ENCODE measurements around the gene TCF7L2.

Gene TCF7L2

DNA sequence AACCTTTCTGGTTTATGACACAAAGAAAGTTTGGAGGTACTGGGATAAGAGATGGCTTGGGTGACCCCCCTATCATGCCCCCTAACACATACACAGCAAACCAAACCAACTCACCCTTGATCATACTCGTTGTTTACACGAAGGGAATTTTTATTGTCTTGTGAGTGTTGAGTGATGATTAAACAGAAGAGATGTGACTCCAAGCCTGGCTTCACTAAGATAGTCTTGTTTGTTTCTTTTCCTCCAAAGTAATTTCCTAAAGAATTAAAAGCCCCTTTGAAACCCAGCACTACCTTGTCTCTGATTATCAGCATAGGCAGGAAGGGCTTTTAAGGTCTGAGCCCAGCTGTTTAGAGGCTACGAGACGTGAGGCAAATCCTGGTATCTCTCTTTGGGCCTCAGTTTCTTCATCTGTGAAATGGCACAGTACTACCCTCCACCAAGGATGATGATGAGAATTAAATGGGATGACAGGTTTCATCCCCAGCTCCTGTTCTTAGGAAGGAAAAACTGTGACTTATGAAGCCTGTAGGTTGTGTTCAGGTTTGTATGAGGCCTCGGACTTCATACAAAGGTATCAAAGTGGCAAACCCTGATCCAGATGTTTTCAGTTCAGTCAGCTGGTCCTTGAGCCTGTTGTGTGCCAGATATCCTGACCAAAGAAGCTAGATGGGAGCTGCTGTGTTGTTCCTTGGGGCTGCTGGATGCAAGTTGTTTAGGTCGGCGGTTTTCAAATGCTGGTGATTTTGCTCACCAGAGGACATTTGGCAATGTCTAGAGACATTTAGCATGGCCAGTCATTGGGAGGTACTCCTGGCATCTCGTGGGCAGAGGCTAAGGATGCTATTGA is 51.8 kb downstream of the TCF7L2 start:
- Mint-ChIP-seq H3K36me3 (ENCODE audit: insufficient read depth) (peaks cover 12% of the 10 kb centered on the region), H3K27me3 (peaks cover 0 to 9% of the 10 kb centered on the region in 2 donors), H3K4me1 (ENCODE audit: low read depth in 2 of 2) (peaks cover 23 to 24% of the 10 kb centered on the region in 2 donors), H3K9me3 (no peaks in the 10 kb centered on the region), H3K4me3 (no peak overlapping the region), H3K27ac (no peak overlapping the region)
- DNase-seq (no peak), ATAC-seq (replicated peaks) (no peak)

DNA sequence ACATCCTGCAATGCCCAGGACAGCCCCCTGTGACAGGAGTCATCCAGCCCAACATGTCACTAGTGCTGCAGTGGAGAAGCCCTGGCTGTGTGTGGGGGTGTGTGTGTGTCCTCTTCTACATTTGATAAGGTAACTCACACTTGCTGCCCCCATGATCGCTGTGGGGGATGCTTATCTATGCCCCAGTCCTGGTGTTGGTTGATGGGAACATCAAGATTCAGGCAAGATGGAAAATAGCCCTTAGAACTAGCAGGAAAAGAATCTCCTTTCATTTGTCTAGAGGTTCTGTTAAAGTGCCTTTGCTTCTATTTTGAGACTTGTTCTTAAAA is 52.4 kb downstream of the TCF7L2 start:
- peaks cover 29 to 30% of the 10 kb centered on the region in 2 donors for H3K4me1 Mint-ChIP-seq (ENCODE audit: low read depth in 2 of 2)
- H3K36me3 Mint-ChIP-seq (ENCODE audit: insufficient read depth), result peaks cover 12% of the 10 kb centered on the region
- DNase-seq (no peak), ATAC-seq (replicated peaks) (no peak)
- no peak overlapping the region for H3K27ac Mint-ChIP-seq
- no peaks in the 10 kb centered on the region for H3K9me3 Mint-ChIP-seq
- peaks cover 0 to 11% of the 10 kb centered on the region in 2 donors for H3K27me3 Mint-ChIP-seq
- H3K4me3 Mint-ChIP-seq, result no peak overlapping the region

DNA sequence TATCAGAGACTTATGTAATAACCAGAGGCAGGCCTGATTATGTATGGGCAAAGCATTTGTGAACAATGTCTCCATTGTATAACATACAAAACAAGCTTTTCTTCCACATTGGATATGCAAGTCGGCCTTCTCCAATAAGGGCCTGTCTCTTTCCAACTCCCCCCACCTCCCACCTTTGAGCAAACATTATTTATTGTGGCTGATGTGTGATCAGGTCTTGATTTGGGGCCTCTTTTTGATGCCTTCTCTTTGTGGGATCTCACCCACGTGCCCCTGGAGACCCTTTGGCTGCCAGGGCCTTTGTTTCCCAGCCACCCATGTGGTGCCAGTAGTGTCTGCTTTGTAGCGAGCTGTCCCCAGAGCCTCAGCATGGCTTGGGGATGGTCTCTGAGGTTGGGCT is 53.0 kb downstream of the TCF7L2 start:
- peaks cover 35 to 36% of the 10 kb centered on the region in 2 donors for H3K4me1 Mint-ChIP-seq (ENCODE audit: low read depth in 2 of 2)
- no peaks in the 10 kb centered on the region for H3K9me3 Mint-ChIP-seq
- peaks cover 12% of the 10 kb centered on the region for H3K36me3 Mint-ChIP-seq (ENCODE audit: insufficient read depth)
- DNase-seq (no peak), ATAC-seq (replicated peaks) (no peak)
- H3K27ac Mint-ChIP-seq, result no peak overlapping the region
- peaks cover 0 to 11% of the 10 kb centered on the region in 2 donors for H3K27me3 Mint-ChIP-seq
- H3K4me3 Mint-ChIP-seq, result no peak overlapping the region

DNA sequence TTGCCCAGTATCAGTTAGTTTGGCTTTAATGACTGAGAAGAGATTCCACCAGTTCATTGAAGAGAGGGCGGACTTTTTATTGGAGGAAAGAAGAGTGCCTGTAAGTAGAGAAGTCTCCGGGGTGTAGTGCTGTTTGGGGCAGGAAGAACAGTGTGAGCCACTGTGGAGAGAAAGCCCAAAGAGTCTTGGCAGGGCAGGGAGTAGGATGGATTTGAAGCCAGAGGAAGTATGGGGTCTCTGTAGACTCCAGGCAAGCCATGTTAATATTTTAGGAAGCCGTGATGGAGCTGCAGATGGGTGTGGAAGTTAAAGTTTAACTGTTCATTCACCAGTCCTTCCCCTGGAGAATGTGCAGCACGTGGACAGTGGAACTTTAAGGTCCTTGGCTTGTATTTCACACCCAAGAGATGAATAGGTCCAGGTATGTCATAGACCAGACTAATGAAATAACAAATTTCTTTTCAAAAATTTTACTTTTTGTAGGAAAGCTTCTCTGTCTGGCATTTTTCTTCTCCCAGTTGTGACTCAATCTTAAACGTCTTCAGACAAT is 54.1 kb downstream of the TCF7L2 start:
- Mint-ChIP-seq H3K36me3 (ENCODE audit: insufficient read depth) (peaks cover 17% of the 10 kb centered on the region), H3K4me3 (no peak overlapping the region), H3K9me3 (no peaks in the 10 kb centered on the region), H3K27ac (no peak overlapping the region), H3K27me3 (peaks cover 4 to 13% of the 10 kb centered on the region in 2 donors), H3K4me1 (ENCODE audit: low read depth in 2 of 2) (peaks cover 41% of the 10 kb centered on the region in 2 donors)
- DNase-seq (no peak), ATAC-seq (replicated peaks) (no peak)

DNA sequence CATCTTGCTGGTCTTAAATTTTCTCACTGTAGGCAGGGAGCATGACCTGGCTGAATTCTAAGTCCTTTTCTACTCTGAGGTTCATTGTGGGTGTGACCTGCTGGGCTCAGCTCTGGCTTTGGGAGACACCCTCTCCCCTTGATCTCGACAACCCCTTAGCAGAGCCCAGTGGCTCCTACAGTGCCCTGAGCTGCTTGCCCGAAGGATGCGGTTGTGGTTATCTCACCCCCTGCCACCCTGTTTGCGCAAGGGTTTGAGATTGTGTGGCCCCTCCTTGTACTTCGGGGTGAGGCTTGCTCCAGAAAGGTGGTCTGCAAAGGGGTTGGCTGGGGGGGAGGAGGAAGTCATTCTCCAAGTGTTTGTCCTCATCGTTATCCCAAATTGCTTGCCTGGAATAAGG is 55.3 kb downstream of the TCF7L2 start:
- Mint-ChIP-seq H3K4me3 (peak overlapping the region; percentile 45 to 61), H3K4me1 (ENCODE audit: low read depth in 2 of 2) (peaks cover 41 to 43% of the 10 kb centered on the region in 2 donors), H3K27me3 (peaks cover 10 to 18% of the 10 kb centered on the region in 2 donors), H3K9me3 (no peaks in the 10 kb centered on the region), H3K27ac (peak overlapping the region in 1 of 2 donors; percentile 26), H3K36me3 (ENCODE audit: insufficient read depth) (peaks cover 17% of the 10 kb centered on the region)
- ATAC-seq (replicated peaks) (peak; percentile 67), DNase-seq (peak; percentile 12 to 36 (median 32))

DNA sequence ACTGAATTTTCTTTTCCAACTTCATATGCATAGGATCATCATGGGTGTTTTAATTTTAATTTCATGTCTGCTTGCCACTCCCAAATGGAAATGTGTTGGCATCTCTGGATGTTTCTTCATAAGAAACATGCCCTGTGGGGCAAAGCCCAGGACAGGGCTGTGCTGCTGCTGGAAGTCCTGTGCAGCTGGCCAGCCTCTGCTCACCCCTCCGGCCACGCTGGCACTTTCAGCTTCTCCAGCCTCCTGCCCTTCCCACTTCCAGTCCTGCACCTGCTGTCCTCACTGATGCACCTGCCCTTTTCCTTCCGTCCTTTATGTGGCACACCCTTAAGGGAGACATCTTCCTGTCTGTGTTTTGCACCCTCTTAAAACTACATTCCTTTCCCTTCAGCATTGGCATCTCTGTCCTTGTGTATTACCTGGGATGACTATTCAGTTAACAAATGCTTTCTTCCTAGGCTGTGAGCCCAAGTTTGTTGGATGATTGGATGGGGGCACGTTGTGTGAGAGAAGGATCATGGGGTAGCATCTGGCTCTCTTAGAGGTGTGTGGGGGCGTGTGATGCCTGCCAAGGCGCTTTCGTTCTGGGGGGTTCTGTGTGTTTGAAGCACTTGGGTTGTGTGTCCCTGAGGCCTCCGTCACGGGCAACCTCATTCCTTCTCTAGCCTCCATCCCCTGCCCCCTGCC is 56.8 kb downstream of the TCF7L2 start:
- H3K27ac Mint-ChIP-seq, result peak overlapping the region; percentile 78 to 79
- H3K4me1 Mint-ChIP-seq (ENCODE audit: low read depth in 2 of 2), result peaks cover 43 to 44% of the 10 kb centered on the region in 2 donors
- ATAC-seq (replicated peaks) (peak; percentile 30), DNase-seq (no peak)
- no peaks in the 10 kb centered on the region for H3K9me3 Mint-ChIP-seq
- H3K27me3 Mint-ChIP-seq, result peaks cover 10 to 18% of the 10 kb centered on the region in 2 donors
- peaks cover 17% of the 10 kb centered on the region for H3K36me3 Mint-ChIP-seq (ENCODE audit: insufficient read depth)
- H3K4me3 Mint-ChIP-seq, result peak overlapping the region; percentile 69 to 72

DNA sequence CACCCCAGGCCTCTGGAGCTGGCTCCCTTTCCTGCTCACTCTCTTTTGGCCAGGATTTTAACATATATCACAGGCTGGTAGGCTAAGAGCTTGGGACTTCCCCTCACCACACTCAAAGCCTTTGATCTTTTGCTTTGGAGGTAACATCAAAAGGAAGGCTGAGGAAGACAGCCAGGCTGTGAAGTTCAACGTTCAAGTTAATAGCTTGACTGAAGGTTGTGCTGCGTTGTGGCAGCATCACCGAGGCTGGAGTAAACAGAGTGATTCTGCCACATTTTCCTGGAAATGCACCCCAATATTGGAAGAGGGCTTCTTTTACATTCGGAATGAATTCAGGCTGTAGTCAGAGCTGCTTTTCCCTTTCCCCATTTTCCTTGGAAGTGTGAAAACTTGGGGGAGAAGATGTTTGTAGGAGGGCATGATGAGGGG is 57.3 kb downstream of the TCF7L2 start:
- Mint-ChIP-seq H3K9me3 (no peaks in the 10 kb centered on the region), H3K27me3 (peaks cover 10 to 18% of the 10 kb centered on the region in 2 donors), H3K36me3 (ENCODE audit: insufficient read depth) (peaks cover 17% of the 10 kb centered on the region), H3K4me1 (ENCODE audit: low read depth in 2 of 2) (peaks cover 44 to 46% of the 10 kb centered on the region in 2 donors), H3K27ac (peak overlapping the region; percentile 78 to 79), H3K4me3 (peak overlapping the region; percentile 69 to 72)
- ATAC-seq (replicated peaks) (peak; percentile 82), DNase-seq (peak; percentile 30 to 44 (median 35))

DNA sequence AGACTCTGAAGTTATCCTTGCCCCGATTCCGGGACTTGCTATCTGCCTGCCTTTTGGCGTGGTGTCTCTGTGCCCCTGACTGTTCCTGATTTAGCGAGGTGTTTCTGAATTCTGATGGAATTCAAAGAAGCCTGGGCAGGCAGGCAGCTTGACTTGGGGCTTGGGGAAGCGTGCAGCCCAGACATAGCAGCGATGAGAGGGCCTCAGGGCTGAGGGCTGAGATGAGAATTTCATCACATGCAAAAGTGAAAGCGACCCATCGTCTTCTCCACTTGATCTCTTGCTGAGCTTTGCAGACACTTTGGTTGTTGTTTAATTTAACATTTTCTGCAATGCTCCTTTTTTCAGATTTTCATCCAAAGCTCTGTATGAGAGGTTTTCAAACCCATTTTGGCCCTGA is 57.8 kb downstream of the TCF7L2 start:
- DNase-seq (no peak), ATAC-seq (replicated peaks) (peak; percentile 23)
- Mint-ChIP-seq H3K4me1 (ENCODE audit: low read depth in 2 of 2) (peaks cover 44 to 46% of the 10 kb centered on the region in 2 donors), H3K36me3 (ENCODE audit: insufficient read depth) (peaks cover 17% of the 10 kb centered on the region), H3K27me3 (peaks cover 10 to 18% of the 10 kb centered on the region in 2 donors), H3K27ac (peak overlapping the region; percentile 78 to 79), H3K9me3 (no peaks in the 10 kb centered on the region), H3K4me3 (peak overlapping the region; percentile 69 to 72)

DNA sequence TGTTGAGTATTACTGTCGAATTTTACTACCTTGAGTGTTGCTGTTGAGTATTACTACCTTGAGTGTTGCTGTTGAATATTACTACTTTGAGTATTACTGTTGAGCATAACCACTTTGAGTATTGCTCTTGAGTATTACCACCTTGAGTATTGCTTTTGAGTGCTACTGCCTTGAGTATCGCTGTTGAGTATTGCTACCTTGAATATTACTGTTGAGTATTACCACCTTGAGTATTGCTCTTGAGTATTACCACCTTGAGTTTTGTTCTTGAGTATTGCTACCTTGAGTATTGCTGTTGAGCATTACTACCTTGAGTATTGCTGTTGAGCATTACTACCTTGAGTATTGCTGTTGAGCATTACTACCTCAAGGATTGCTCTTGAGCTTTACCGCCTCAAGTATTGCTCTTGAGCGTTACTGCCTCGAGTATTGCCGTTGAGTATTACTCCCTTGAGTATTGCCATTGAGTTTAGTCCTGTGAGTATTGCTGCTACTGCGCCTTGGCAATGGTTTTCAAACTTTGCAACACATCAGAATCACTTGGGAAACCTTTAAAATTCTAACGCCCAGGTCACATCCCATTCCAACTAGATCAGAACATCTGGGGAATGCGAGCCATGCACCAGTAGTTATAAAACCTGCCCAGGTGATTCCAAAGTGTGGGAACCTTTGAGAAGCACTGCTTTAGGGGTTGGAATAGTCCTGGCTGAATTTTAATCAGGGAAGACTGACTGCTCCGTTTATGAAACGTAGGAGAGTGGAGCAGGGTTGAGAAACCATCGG is 61.7 kb downstream of the TCF7L2 start:
- H3K4me1 Mint-ChIP-seq (ENCODE audit: low read depth in 2 of 2), result peaks cover 22 to 23% of the 10 kb centered on the region in 2 donors
- no peak overlapping the region for H3K4me3 Mint-ChIP-seq
- H3K9me3 Mint-ChIP-seq, result no peaks in the 10 kb centered on the region
- DNase-seq (no peak), ATAC-seq (replicated peaks) (no peak)
- no peak overlapping the region for H3K27ac Mint-ChIP-seq
- H3K36me3 Mint-ChIP-seq (ENCODE audit: insufficient read depth), result peaks cover 5% of the 10 kb centered on the region
- peaks cover 10% of the 10 kb centered on the region in 2 donors for H3K27me3 Mint-ChIP-seq

DNA sequence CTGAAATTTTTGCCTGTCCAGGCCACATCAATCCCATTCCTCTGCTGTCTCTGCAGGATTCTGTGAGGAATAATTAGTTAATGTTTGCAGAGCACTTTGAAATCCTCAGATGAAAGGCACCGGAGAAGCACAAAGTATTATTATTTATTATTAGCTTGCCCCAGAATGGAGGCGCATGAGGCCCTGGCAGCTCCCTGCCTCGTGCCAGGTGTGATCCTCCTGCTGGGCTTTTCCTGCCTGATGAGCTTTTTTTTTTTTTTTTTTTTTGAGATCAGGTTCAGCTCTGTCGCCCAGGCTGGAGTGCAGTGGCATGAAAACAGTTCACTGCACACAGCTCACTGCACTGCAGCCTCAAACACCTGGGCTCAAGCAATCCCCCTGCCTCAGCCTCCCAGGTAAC is 65.2 kb downstream of the TCF7L2 start:
- peaks cover 3 to 10% of the 10 kb centered on the region in 2 donors for H3K4me1 Mint-ChIP-seq (ENCODE audit: low read depth in 2 of 2)
- no peak overlapping the region for H3K4me3 Mint-ChIP-seq
- DNase-seq (no peak), ATAC-seq (replicated peaks) (no peak)
- H3K9me3 Mint-ChIP-seq, result no peaks in the 10 kb centered on the region
- no peak overlapping the region for H3K27ac Mint-ChIP-seq
- H3K27me3 Mint-ChIP-seq, result no peaks in the 10 kb centered on the region
- H3K36me3 Mint-ChIP-seq (ENCODE audit: insufficient read depth), result no peaks in the 10 kb centered on the region

DNA sequence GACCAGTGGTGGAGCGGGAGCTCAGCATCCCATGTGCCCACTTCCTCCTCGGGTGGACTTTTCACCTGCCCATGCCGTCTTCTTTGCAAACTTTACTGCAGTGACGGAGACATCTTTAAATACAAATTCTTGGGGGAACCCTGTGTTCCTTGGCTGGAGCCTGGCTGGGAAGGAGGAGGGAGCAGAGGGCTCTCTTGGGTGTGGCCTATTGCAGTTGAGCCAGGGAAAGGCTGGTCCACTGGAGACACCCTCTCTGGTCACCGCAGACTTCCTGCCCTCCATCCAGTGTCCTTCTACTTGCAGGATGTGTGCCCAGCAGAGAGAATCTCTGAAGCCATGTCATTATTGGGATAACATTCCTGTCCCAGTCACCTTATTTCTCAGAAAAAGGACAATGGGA is 67.3 kb downstream of the TCF7L2 start:
- H3K4me1 Mint-ChIP-seq (ENCODE audit: low read depth in 2 of 2), result peaks cover under 1 to 8% of the 10 kb centered on the region in 2 donors
- H3K9me3 Mint-ChIP-seq, result no peaks in the 10 kb centered on the region

DNA sequence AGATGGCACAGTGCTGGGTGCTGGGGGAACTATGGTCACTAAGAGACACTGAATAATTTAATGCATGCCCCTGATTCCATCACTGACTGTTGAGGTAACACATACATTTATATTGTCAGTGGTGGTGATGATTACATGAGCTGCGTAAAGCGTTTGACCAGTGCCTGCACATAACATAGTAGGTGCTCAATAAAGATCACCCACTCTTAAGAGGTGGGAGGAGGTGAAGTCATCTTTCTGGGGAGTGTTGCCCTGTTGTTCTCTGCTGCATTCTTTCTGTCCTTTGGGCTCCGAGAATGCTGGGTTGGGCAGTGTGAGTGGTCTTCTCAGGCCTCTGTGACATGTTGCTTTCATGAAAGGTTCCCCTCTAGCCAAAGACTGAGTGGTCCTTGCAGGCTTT is 68.0 kb downstream of the TCF7L2 start:
- peaks cover 0 to 8% of the 10 kb centered on the region in 2 donors for H3K4me1 Mint-ChIP-seq (ENCODE audit: low read depth in 2 of 2)
- no peak overlapping the region for H3K4me3 Mint-ChIP-seq
- H3K27me3 Mint-ChIP-seq, result no peaks in the 10 kb centered on the region
- H3K9me3 Mint-ChIP-seq, result no peaks in the 10 kb centered on the region
- no peak for ATAC-seq (replicated peaks)
- H3K27ac Mint-ChIP-seq, result no peak overlapping the region
- no peak for DNase-seq
- no peaks in the 10 kb centered on the region for H3K36me3 Mint-ChIP-seq (ENCODE audit: insufficient read depth)

More for the DNA sequence above, 67.3 kb downstream of the TCF7L2 start:
- no peak for ATAC-seq (replicated peaks)
- H3K4me3 Mint-ChIP-seq, result no peak overlapping the region
- DNase-seq, result no peak
- no peak overlapping the region for H3K27ac Mint-ChIP-seq
- no peaks in the 10 kb centered on the region for H3K27me3 Mint-ChIP-seq
- no peaks in the 10 kb centered on the region for H3K36me3 Mint-ChIP-seq (ENCODE audit: insufficient read depth)

DNA sequence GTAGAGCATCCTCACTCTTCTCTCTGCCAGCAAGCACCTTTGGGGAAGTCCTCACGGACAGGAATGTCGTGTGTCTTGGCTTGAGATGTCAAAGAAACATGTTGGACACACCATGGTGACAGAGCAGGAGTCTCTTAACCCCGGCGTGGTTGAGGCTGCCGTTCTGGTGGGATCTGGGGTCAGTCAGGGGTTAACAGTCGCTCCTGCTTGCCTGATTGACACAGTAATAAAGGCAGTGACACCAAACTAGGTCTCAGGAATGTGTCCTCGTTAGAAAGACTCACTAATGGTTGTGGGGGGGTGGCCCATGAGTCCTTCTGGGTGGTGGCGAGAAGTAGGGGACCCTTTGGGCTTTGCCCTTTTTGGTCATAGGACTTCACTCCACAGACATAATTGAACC is 69.0 kb downstream of the TCF7L2 start:
- H3K36me3 Mint-ChIP-seq (ENCODE audit: insufficient read depth), result no peaks in the 10 kb centered on the region
- DNase-seq (no peak), ATAC-seq (replicated peaks) (no peak)
- H3K9me3 Mint-ChIP-seq, result no peaks in the 10 kb centered on the region
- H3K27me3 Mint-ChIP-seq, result no peaks in the 10 kb centered on the region
- H3K27ac Mint-ChIP-seq, result no peak overlapping the region
- peaks cover 0 to 8% of the 10 kb centered on the region in 2 donors for H3K4me1 Mint-ChIP-seq (ENCODE audit: low read depth in 2 of 2)
- H3K4me3 Mint-ChIP-seq, result no peak overlapping the region

Measured in effector memory CD8-positive, alpha-beta T cell (primary cell).